Measurements from ENCODE around the gene YARS1.

Gene YARS1

GRCh38 chr1:32761936-32762335 lies 55.2 kb downstream of the YARS1 start:
- no peak for DNase-seq

GRCh38 chr1:32761253-32761877 lies 55.8 kb downstream of the YARS1 start:
- no peak for DNase-seq

GRCh38 chr1:32759997-32760623 lies 57.0 kb downstream of the YARS1 start:
- no peak for DNase-seq

GRCh38 chr1:32759521-32759981 lies 57.6 kb downstream of the YARS1 start:
- no peak for DNase-seq

- DNase-seq, result no peak
Observed at GRCh38 chr1:32758795-32759430, 58.2 kb downstream of the YARS1 start.

GRCh38 chr1:32758177-32758794 lies 58.9 kb downstream of the YARS1 start:
- DNase-seq, result no peak

- DNase-seq, result no peak
Observed at GRCh38 chr1:32757213-32757895, 59.8 kb downstream of the YARS1 start.

- no peak for DNase-seq
Observed at GRCh38 chr1:32755810-32756159, 61.4 kb downstream of the YARS1 start.

GRCh38 chr1:32755098-32755809 lies 61.9 kb downstream of the YARS1 start:
- DNase-seq, result no peak

- no peak for DNase-seq
Observed at GRCh38 chr1:32754317-32755097, 62.7 kb downstream of the YARS1 start.

GRCh38 chr1:32753532-32754316 lies 63.4 kb downstream of the YARS1 start:
- DNase-seq, result no peak

GRCh38 chr1:32749771-32750170 lies 67.4 kb downstream of the YARS1 start:
- no peak for DNase-seq

- DNase-seq, result no peak
Observed at GRCh38 chr1:32749332-32749731, 67.8 kb downstream of the YARS1 start.

GRCh38 chr1:32748926-32749325 lies 68.2 kb downstream of the YARS1 start:
- DNase-seq, result no peak

GRCh38 chr1:32748348-32748747 lies 68.8 kb downstream of the YARS1 start:
- no peak for DNase-seq

- no peak for DNase-seq
Observed at GRCh38 chr1:32746130-32746529, 71.0 kb downstream of the YARS1 start.

- DNase-seq, result no peak
Observed at GRCh38 chr1:32744071-32744425, 73.1 kb downstream of the YARS1 start.

GRCh38 chr1:32743380-32744070 lies 73.6 kb downstream of the YARS1 start:
- DNase-seq, result no peak

GRCh38 chr1:32742956-32743355 lies 74.2 kb downstream of the YARS1 start:
- no peak for DNase-seq

GRCh38 chr1:32742199-32742947 lies 74.8 kb downstream of the YARS1 start:
- DNase-seq, result no peak
